ENCODE measurements around the gene ANAPC5.

ANAPC5 gene

GRCh38 chr12:121295116-121295745, 57.0 kb downstream of the ANAPC5 start:
- CTCF ChIA-PET: interaction anchor here (0.5 to 1.0 kb wide), 5 partner anchors 10 to 245 kb away, joined by 3 to 5 read pairs (median 3); no protein-coding TSS in a partner anchor
- DNase-seq (ENCODE audit: low spot score): no peak
- TF ChIP-seq CTCF (conservative IDR thresholded peaks at IDR 0.05; ENCODE audit: low read depth): no peak
- peak overlapping the region; percentile 79 for H3K27ac ChIP-seq
- POLR2A ChIA-PET (ENCODE audit: low non-redundant PET): no interaction called here

GRCh38 chr12:121294151-121294889, 57.9 kb downstream of the ANAPC5 start:
- ChIA-PET CTCF (interaction anchor here (0.6 kb wide), 1 partner anchor 72 kb away, joined by 3 read pairs; no protein-coding TSS in a partner anchor), POLR2A (ENCODE audit: low non-redundant PET) (no interaction called here)
- H3K27ac ChIP-seq: no peak overlapping the region
- no peak for DNase-seq (ENCODE audit: low spot score)
- TF ChIP-seq CTCF (conservative IDR thresholded peaks at IDR 0.05; ENCODE audit: low read depth): no peak

GRCh38 chr12:121293603-121294002, 58.6 kb downstream of the ANAPC5 start:
- no peak for DNase-seq (ENCODE audit: low spot score)
- POLR2A ChIA-PET (ENCODE audit: low non-redundant PET): no interaction called here
- no peak for TF ChIP-seq CTCF (conservative IDR thresholded peaks at IDR 0.05; ENCODE audit: low read depth)
- CTCF ChIA-PET: no interaction called here
- no peak overlapping the region for H3K27ac ChIP-seq

- ChIA-PET CTCF (no interaction called here), POLR2A (ENCODE audit: low non-redundant PET) (no interaction called here)
- DNase-seq (ENCODE audit: low spot score): no peak
- no peak overlapping the region for H3K27ac ChIP-seq
- TF ChIP-seq CTCF (conservative IDR thresholded peaks at IDR 0.05; ENCODE audit: low read depth): no peak
Observed at GRCh38 chr12:121290410-121290809, 61.8 kb downstream of the ANAPC5 start.

- no peak for TF ChIP-seq CTCF (conservative IDR thresholded peaks at IDR 0.05; ENCODE audit: low read depth)
- POLR2A ChIA-PET (ENCODE audit: low non-redundant PET): no interaction called here
- no peak overlapping the region for H3K27ac ChIP-seq
- DNase-seq (ENCODE audit: low spot score): no peak
- CTCF ChIA-PET: no interaction called here
Observed at GRCh38 chr12:121289962-121290361, 62.2 kb downstream of the ANAPC5 start.

GRCh38 chr12:121288986-121289385, 63.2 kb downstream of the ANAPC5 start:
- ChIA-PET CTCF (no interaction called here), POLR2A (ENCODE audit: low non-redundant PET) (no interaction called here)
- no peak for TF ChIP-seq CTCF (conservative IDR thresholded peaks at IDR 0.05; ENCODE audit: low read depth)
- DNase-seq (ENCODE audit: low spot score): no peak
- H3K27ac ChIP-seq: no peak overlapping the region; the same call in 1 of the 2 replicates
